Peyer's patch (tissue), 4 donors: ENCODE measurements around the gene CNTRL.

Experiments
- POLR2A ChIP-seq, 2 donors: fragments of 450-650 bp; IDR thresholded peaks; one replicate each; pipeline ENCODE4 v1.5.1; 2017; ENCODE audit warnings: antibody characterized with exemption in 2 of 2, mild to moderate bottlenecking in 2 of 2, moderate library complexity in 2 of 2
- TF ChIP-seq, protein P1 (sequence below), 6 experiments: fragments of 450-650 bp in 4 of 6; fragments of 200-600 bp in 2 of 6; sonication (generic) in 1 of 6; IDR thresholded peaks; one replicate each; pipeline ENCODE4 v1.5.1; 2017 to 2019; ENCODE audit warnings: antibody characterized with exemption in 6 of 6, mild to moderate bottlenecking in 3 of 6, moderate library complexity in 1 of 6

DNA sequence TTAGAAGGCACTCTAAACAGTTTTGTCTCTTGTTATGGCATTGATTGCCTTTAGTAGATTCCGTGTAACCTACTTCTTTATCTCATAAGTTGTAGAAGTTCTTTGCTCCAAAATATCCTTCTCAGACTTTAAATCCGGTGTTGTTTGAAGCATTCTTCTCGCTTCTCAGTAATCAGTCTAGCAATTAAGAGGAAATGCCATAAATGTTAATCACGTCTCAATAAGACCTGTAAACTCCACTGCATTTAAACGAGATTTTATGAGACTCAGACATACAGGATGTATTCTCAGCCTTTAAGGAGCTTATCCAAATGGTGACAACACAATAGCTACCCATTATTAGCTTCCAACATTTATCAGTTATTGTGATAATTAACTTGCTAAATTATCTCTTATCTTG lies 16.9 kb upstream of the CNTRL start:
- TF ChIP-seq, protein P1, sequence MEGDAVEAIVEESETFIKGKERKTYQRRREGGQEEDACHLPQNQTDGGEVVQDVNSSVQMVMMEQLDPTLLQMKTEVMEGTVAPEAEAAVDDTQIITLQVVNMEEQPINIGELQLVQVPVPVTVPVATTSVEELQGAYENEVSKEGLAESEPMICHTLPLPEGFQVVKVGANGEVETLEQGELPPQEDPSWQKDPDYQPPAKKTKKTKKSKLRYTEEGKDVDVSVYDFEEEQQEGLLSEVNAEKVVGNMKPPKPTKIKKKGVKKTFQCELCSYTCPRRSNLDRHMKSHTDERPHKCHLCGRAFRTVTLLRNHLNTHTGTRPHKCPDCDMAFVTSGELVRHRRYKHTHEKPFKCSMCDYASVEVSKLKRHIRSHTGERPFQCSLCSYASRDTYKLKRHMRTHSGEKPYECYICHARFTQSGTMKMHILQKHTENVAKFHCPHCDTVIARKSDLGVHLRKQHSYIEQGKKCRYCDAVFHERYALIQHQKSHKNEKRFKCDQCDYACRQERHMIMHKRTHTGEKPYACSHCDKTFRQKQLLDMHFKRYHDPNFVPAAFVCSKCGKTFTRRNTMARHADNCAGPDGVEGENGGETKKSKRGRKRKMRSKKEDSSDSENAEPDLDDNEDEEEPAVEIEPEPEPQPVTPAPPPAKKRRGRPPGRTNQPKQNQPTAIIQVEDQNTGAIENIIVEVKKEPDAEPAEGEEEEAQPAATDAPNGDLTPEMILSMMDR (IDR thresholded peaks at IDR 0.05) = no peak
- TF ChIP-seq POLR2A (IDR thresholded peaks at IDR 0.05) = no peak
